ENCODE measurements around the gene SLC26A6. TPM values are rescaled to one million over a fixed set of nuclear protein-coding genes. Genes with fewer than 3 reads are reported as not detected.

SLC26A6 gene
- polyA plus RNA-seq, 1 donor (not counting 4 experiments of a cell fraction or from before 2014, with no cell fraction given): 24.9 TPM

DNA sequence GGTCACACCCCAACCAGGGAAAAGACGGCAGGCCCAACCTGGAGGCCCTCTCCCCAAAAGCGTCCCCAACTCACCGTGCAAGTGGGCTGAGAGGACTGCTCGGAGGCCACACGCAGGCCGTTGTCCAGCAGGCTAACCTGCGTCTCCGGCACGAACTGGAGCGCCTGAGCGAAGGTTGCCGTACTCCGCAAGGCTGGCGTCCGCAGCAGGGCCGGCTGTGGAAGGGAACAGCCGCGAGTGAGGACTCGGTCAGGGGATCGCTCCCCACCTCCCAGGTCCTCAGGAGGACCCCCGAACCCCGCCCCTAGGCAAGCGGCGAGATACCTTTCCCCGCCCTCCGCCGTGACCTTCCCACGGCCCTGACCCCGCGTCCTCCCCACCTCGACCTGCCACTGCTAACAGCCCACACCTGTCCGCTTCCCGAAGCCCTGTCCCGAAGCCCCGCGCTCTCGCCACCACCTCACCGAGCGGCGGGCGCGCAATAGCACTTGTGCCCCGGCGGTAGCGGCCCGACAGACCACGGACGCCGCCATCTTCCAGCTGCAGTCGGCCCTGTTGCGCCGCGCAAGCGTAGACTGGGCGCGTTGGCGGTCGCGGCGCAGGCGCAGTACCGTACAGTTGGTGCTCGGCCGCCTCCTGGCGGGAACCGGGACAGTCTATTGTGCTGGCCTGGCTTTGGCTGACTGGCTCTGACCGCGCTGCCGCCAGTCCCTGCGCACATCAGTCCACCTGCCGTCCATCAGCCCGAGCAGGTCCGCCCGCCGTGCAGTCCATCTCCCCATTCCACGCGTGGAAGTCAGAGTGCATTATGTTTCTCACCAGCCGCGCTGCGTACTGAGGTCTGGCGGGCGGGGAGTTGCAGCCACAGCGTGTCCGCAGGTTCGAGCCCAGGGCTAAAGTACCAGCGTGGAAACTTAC, 25.9 kb downstream of the SLC26A6 start, which contains the start of gene UQCRC1:
TSS of gene UQCRC1 (minus strand) at position 559 of the 918 bp plus-strand sequence. CDS start at position 533, 26 bp downstream.
- Histone ChIP-seq H3K9me3 (ENCODE audit: control insufficient read depth, low read depth, low read length) (no peaks in the 10 kb centered on the region), H3K27ac (ENCODE audit: control insufficient read depth, insufficient read depth, low read length) (peak within 1 kb of the TSS; percentile 82), H4K20me1 (ENCODE audit: control insufficient read depth, extremely low read depth, insufficient read depth, low read length) (no peaks in the 10 kb centered on the region), H3K9ac (ENCODE audit: control insufficient read depth, extremely low read depth, insufficient read depth, low read length) (peak within 1 kb of the TSS; percentile 95), H3K27me3 (ENCODE audit: control insufficient read depth, extremely low read depth, insufficient read depth, low read length) (no peaks in the 10 kb centered on the region), H2AFZ (ENCODE audit: control insufficient read depth, low read length) (peak within 1 kb of the TSS; percentile 96), H3K9me1 (ENCODE audit: control insufficient read depth, extremely low read depth, insufficient read depth, low read length) (peaks cover 2% of the 10 kb centered on the region), H3K4me1 (ENCODE audit: control insufficient read depth, extremely low read depth, insufficient read depth, low read length) (peaks cover 19% of the 10 kb centered on the region), H3K4me2 (ENCODE audit: control insufficient read depth, extremely low read depth, insufficient read depth, low read depth, low read length) (peak within 1 kb of the TSS; percentile 86), H3K36me3 (ENCODE audit: control insufficient read depth in 2 of 2, extremely low read depth in 1 of 2, insufficient read depth in 2 of 2, low read length in 2 of 2) (peaks cover 14 to 29% of the 10 kb centered on the region in 2 experiments), H3K4me3 (ENCODE audit: control insufficient read depth in 2 of 3, extremely low read depth in 1 of 3, insufficient read depth in 2 of 3, low read depth in 1 of 3, low read length in 3 of 3) (peak within 1 kb of the TSS; percentile 86 to 95 (median 91)), H3K79me2 (ENCODE audit: control insufficient read depth, insufficient read depth, low read length) (peaks cover 28% of the 10 kb centered on the region)
- TF ChIP-seq, protein P1, sequence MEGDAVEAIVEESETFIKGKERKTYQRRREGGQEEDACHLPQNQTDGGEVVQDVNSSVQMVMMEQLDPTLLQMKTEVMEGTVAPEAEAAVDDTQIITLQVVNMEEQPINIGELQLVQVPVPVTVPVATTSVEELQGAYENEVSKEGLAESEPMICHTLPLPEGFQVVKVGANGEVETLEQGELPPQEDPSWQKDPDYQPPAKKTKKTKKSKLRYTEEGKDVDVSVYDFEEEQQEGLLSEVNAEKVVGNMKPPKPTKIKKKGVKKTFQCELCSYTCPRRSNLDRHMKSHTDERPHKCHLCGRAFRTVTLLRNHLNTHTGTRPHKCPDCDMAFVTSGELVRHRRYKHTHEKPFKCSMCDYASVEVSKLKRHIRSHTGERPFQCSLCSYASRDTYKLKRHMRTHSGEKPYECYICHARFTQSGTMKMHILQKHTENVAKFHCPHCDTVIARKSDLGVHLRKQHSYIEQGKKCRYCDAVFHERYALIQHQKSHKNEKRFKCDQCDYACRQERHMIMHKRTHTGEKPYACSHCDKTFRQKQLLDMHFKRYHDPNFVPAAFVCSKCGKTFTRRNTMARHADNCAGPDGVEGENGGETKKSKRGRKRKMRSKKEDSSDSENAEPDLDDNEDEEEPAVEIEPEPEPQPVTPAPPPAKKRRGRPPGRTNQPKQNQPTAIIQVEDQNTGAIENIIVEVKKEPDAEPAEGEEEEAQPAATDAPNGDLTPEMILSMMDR (optimal IDR thresholded peaks at IDR 0.05 in 1 of 3, IDR thresholded peaks at IDR 0.05 in 1 of 3, conservative IDR thresholded peaks at IDR 0.05 in 1 of 3; ENCODE audit: extremely low read depth in 1 of 3, insufficient read depth in 2 of 3, low read length in 3 of 3): peak in 2 of 3 experiments; percentile 51 to 86
- no peak for TF ChIP-seq EZH2 (IDR thresholded peaks at IDR 0.05; ENCODE audit: low read length)
- dilution Hi-C loops (cut with MboI; ENCODE audit: extremely low pct_ligation_motif_present, low sequenced_read_pairs): no loop called here
- DNase-seq (ENCODE audit: low read depth, low spot score) (no peak), FAIRE-seq (peak; percentile 61)

DNA sequence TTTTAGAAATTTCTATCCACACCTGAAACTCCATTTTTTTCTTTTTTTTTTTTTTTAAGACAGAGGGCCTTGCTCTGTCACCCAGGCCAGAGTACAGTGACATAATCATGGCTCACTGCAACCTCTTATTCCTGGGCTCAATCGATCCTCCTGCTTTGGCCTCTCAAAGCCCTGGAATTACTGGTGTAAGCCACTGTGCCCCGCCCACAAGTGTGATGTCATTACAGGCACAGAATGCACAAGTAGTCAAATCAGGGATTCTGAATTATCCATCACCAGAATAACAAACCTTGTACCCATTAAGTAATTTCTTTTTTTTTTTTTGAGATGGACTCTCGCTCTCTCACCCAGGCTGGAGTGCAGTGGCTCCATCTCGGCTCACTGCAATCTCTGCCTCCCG, 27.7 kb downstream of the SLC26A6 start:
- DNase-seq (ENCODE audit: low read depth, low spot score) (no peak), FAIRE-seq (no peak)
- dilution Hi-C loops (cut with MboI; ENCODE audit: extremely low pct_ligation_motif_present, low sequenced_read_pairs): no loop called here
- Histone ChIP-seq H3K27me3 (ENCODE audit: control insufficient read depth, extremely low read depth, insufficient read depth, low read length) (no peaks in the 10 kb centered on the region), H4K20me1 (ENCODE audit: control insufficient read depth, extremely low read depth, insufficient read depth, low read length) (no peaks in the 10 kb centered on the region), H2AFZ (ENCODE audit: control insufficient read depth, low read length) (no peak overlapping the region), H3K4me2 (ENCODE audit: control insufficient read depth, extremely low read depth, insufficient read depth, low read depth, low read length) (no peak overlapping the region), H3K27ac (ENCODE audit: control insufficient read depth, insufficient read depth, low read length) (no peak overlapping the region), H3K9ac (ENCODE audit: control insufficient read depth, extremely low read depth, insufficient read depth, low read length) (no peak overlapping the region), H3K36me3 (ENCODE audit: control insufficient read depth in 2 of 2, extremely low read depth in 1 of 2, insufficient read depth in 2 of 2, low read length in 2 of 2) (peaks cover 31 to 46% of the 10 kb centered on the region in 2 experiments), H3K4me1 (ENCODE audit: control insufficient read depth, extremely low read depth, insufficient read depth, low read length) (peaks cover 12% of the 10 kb centered on the region), H3K4me3 (ENCODE audit: control insufficient read depth in 2 of 3, extremely low read depth in 1 of 3, insufficient read depth in 2 of 3, low read depth in 1 of 3, low read length in 3 of 3) (no peak overlapping the region), H3K79me2 (ENCODE audit: control insufficient read depth, insufficient read depth, low read length) (peaks cover 28% of the 10 kb centered on the region), H3K9me1 (ENCODE audit: control insufficient read depth, extremely low read depth, insufficient read depth, low read length) (peaks cover 2% of the 10 kb centered on the region), H3K9me3 (ENCODE audit: control insufficient read depth, low read depth, low read length) (no peaks in the 10 kb centered on the region)
- TF ChIP-seq EZH2 (IDR thresholded peaks at IDR 0.05; ENCODE audit: low read length): no peak
- TF ChIP-seq, protein P1 (optimal IDR thresholded peaks at IDR 0.05 in 1 of 3, IDR thresholded peaks at IDR 0.05 in 1 of 3, conservative IDR thresholded peaks at IDR 0.05 in 1 of 3; ENCODE audit: extremely low read depth in 1 of 3, insufficient read depth in 2 of 3, low read length in 3 of 3): no peak

Data from keratinocyte (primary cell).